WTC11 (cell line): ENCODE results near the gene CBFA2T2. TPM values are rescaled to one million over a fixed set of nuclear protein-coding genes. Genes with fewer than 3 reads are reported as not detected.

ENCODE experiments used
- ATAC-seq: fragments of 200-7000 bp; cut with Tn5 transposase; 2 replicates; pipeline ENCODE4 v1.10.0; 2021; ENCODE audit warnings: mild to moderate bottlenecking, moderate library complexity
- CTCF ChIA-PET: fragments of 300-600 bp; sonication (Branson Sonifier 250); formaldehyde crosslinking; loops from one replicate; lab custom pipeline; 2021; ENCODE audit warnings: antibody characterized with exemption; lab: Charles Lee
- POLR2A ChIA-PET: fragments of 350-600 bp; sonication (Branson Sonifier 250); formaldehyde crosslinking; loops from one replicate; lab custom pipeline; 2021; ENCODE audit warnings: antibody characterized with exemption; lab: Charles Lee
- DNase-seq: peaks from one replicate; pipeline ENCODE4 v3.0.0; 2021; ENCODE audit warnings: low spot score
- H3K27ac Mint-ChIP-seq: 2 replicates; pipeline ENCODE4 v1.8.0; 2021; ENCODE audit warnings: mixed read lengths
- H3K27me3 Mint-ChIP-seq: 2 replicates; pipeline ENCODE4 v1.8.0; 2021; ENCODE audit warnings: low read depth, mild to moderate bottlenecking, moderate library complexity, mixed read lengths
- H3K36me3 Mint-ChIP-seq: 2 replicates; pipeline ENCODE4 v1.8.0; 2021; ENCODE audit warnings: mixed read lengths
- H3K4me1 Mint-ChIP-seq: 2 replicates; pipeline ENCODE4 v1.8.0; 2022; ENCODE audit warnings: mixed read lengths
- H3K4me3 Mint-ChIP-seq: 2 replicates; pipeline ENCODE4 v1.8.0; 2021; ENCODE audit warnings: mild to moderate bottlenecking, moderate library complexity, mixed read lengths
- H3K9me3 Mint-ChIP-seq: 2 replicates; pipeline ENCODE4 v1.8.0; 2021; ENCODE audit warnings: mixed read lengths
- ATF1 ChIP-seq: sonication (generic); formaldehyde crosslinking; IDR thresholded peaks from 2 replicates; pipeline ENCODE4 v1.8.1; 2023; ENCODE audit warnings: mild to moderate bottlenecking, moderate library complexity, missing genetic modification reagents
- CBFB ChIP-seq: sonication (generic); formaldehyde crosslinking; IDR thresholded peaks from 2 replicates; pipeline ENCODE4 v1.8.1; 2022; ENCODE audit warnings: mild to moderate bottlenecking, low read depth, missing genetic modification reagents
- GTF2I ChIP-seq: fragments of 250-450 bp; sonication (Bioruptor Pico); conservative IDR thresholded peaks from 2 replicates; pipeline ENCODE4 v1.4.0; 2021; ENCODE audit warnings: mild to moderate bottlenecking
- JAZF1 ChIP-seq: fragments of 250-450 bp; sonication (Bioruptor Pico); IDR thresholded peaks from 2 replicates; pipeline ENCODE4 v1.9.0; 2021; ENCODE audit warnings: moderate library complexity, mild to moderate bottlenecking, inconsistent platforms
- NR3C1 ChIP-seq: sonication (generic); formaldehyde crosslinking; conservative IDR thresholded peaks from 2 replicates; pipeline ENCODE4 v1.8.1; 2023; ENCODE audit warnings: low read depth, mild to moderate bottlenecking, missing genetic modification reagents
- PRRX2 ChIP-seq: fragments of 250-450 bp; sonication (Bioruptor Pico); IDR thresholded peaks from 2 replicates; pipeline ENCODE4 v1.8.0; 2021; ENCODE audit warnings: mild to moderate bottlenecking
- SMAD3 ChIP-seq: sonication (generic); formaldehyde crosslinking; IDR thresholded peaks from 2 replicates; pipeline ENCODE4 v1.8.0; 2022; ENCODE audit warnings: missing genetic modification reagents, mild to moderate bottlenecking, borderline replicate concordance
- SOX15 ChIP-seq: fragments of 250-450 bp; sonication (Bioruptor Pico); IDR thresholded peaks from 2 replicates; pipeline ENCODE4 v1.9.0; 2021; ENCODE audit warnings: mild to moderate bottlenecking
- SP1 ChIP-seq: sonication (generic); formaldehyde crosslinking; conservative IDR thresholded peaks from 2 replicates; pipeline ENCODE4 v1.8.1; 2022; ENCODE audit warnings: missing genetic modification reagents
- TEAD1 ChIP-seq: sonication (generic); formaldehyde crosslinking; IDR thresholded peaks from 2 replicates; pipeline ENCODE4 v1.8.0; 2022; ENCODE audit warnings: mild to moderate bottlenecking, missing genetic modification reagents
- TP53 ChIP-seq: sonication (generic); formaldehyde crosslinking; IDR thresholded peaks from 2 replicates; pipeline ENCODE4 v1.8.1; 2023; ENCODE audit warnings: mild to moderate bottlenecking, missing genetic modification reagents
- ZBTB21 ChIP-seq: sonication (generic); formaldehyde crosslinking; IDR thresholded peaks from 2 replicates; pipeline ENCODE4 v1.8.1; 2023; ENCODE audit warnings: mild to moderate bottlenecking, missing genetic modification reagents, borderline replicate concordance
- ZNF138 ChIP-seq: sonication (generic); formaldehyde crosslinking; conservative IDR thresholded peaks from 2 replicates; pipeline ENCODE4 v1.8.1; 2022; ENCODE audit warnings: mild to moderate bottlenecking, moderate library complexity, missing genetic modification reagents
- ZNF219 ChIP-seq: sonication (generic); formaldehyde crosslinking; IDR thresholded peaks from 2 replicates; pipeline ENCODE4 v1.8.0; 2023; ENCODE audit warnings: missing genetic modification reagents, mild to moderate bottlenecking, borderline replicate concordance
- ZNF671 ChIP-seq: fragments of 250-450 bp; sonication (Bioruptor Pico); IDR thresholded peaks from 2 replicates; pipeline ENCODE4 v1.8.0; 2021; ENCODE audit warnings: mild to moderate bottlenecking
- total RNA-seq: library from RNA; stranded (reverse); gene quantifications from 3 replicates; pipeline ENCODE4 v1.2.3, GENCODE V29; 2021
- TF ChIP-seq, protein P1 (sequence below): sonication (generic); formaldehyde crosslinking; IDR thresholded peaks from 2 replicates; pipeline ENCODE4 v1.8.1; 2022; ENCODE audit warnings: mild to moderate bottlenecking, moderate library complexity, missing genetic modification reagents
- TF ChIP-seq, protein P2 (sequence below): sonication (generic); formaldehyde crosslinking; IDR thresholded peaks from 2 replicates; pipeline ENCODE4 v1.8.1; 2022; ENCODE audit warnings: missing genetic modification reagents, borderline replicate concordance
- TF ChIP-seq, protein P3 (sequence below): sonication (generic); formaldehyde crosslinking; IDR thresholded peaks from 2 replicates; pipeline ENCODE4 v1.8.0; 2022; ENCODE audit warnings: mild to moderate bottlenecking, missing genetic modification reagents
- TF ChIP-seq, protein P4 (sequence below): sonication (generic); formaldehyde crosslinking; IDR thresholded peaks from 2 replicates; pipeline ENCODE4 v1.8.0; 2022; ENCODE audit warnings: mild to moderate bottlenecking, missing genetic modification reagents
- TF ChIP-seq, protein P5 (sequence below): sonication (generic); formaldehyde crosslinking; IDR thresholded peaks from 2 replicates; pipeline ENCODE4 v1.8.0; 2022; ENCODE audit warnings: mild to moderate bottlenecking, missing genetic modification reagents
- TF ChIP-seq, protein P6 (sequence below): sonication (generic); formaldehyde crosslinking; IDR thresholded peaks from 2 replicates; pipeline ENCODE4 v1.8.1; 2023; ENCODE audit warnings: mild to moderate bottlenecking, missing genetic modification reagents, borderline replicate concordance
- TF ChIP-seq, protein P7 (sequence below): sonication (generic); formaldehyde crosslinking; IDR thresholded peaks from 2 replicates; pipeline ENCODE4 v1.8.0; 2023; ENCODE audit warnings: missing genetic modification reagents

The CBFA2T2 gene
- total RNA-seq, 1 experiment from 2014 or later = 22.1 TPM

DNA sequence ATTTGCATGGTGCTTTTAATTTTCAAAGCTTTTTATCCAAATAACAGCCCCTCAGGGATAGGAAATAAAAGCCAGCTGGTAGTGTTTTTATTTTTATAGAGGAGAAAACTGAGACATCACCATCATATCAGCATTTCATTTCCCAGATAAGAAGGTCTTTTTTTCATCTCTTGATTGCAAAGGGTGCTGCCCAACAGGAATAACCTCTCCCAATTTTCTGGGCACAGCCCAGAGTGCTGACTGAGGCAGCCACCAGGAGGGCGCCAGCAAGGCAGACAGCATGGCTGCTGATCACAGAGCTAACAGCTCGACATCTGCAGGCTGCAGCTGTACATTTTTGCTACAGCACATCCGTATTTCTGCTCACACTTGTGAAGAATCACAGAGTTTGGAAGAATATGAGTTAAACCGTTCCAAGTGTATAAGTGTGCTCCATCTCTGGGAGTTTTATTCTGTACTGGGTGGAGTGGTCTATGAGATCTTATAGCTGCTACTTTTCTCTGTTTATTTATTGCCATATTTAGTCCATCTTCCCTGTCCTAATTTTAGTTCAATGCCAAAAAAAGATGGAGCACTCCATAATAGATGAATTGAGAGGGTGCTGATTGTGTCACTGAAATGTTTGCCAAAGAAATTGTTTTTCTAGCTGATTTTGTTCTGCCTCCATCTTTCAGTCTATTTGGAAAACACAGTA is 86.7 kb downstream of the CBFA2T2 start:
- no peak overlapping the region for H3K27ac Mint-ChIP-seq
- CTCF ChIA-PET = interaction anchor here (0.6 to 1.9 kb wide), 12 partner anchors 8 to 133 kb away, joined by 3 to 9 read pairs (median 4); partner anchors contain the start of gene SNTA1
- no peak for TF ChIP-seq TP53
- TF ChIP-seq ZNF138 (CRISPR knock-in tag) = no peak
- no peak for TF ChIP-seq CBFB (CRISPR knock-in tag)
- no peak for TF ChIP-seq ATF1 (CRISPR knock-in tag)
- TF ChIP-seq, protein P1, sequence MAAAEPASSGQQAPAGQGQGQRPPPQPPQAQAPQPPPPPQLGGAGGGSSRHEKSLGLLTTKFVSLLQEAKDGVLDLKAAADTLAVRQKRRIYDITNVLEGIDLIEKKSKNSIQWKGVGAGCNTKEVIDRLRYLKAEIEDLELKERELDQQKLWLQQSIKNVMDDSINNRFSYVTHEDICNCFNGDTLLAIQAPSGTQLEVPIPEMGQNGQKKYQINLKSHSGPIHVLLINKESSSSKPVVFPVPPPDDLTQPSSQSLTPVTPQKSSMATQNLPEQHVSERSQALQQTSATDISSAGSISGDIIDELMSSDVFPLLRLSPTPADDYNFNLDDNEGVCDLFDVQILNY (CRISPR knock-in tag) = no peak
- no peak for TF ChIP-seq ZBTB21 (CRISPR knock-in tag)
- no peak for TF ChIP-seq ZNF671 (CRISPR knock-in tag)
- no peak for TF ChIP-seq SMAD3 (CRISPR knock-in tag)
- no peak for TF ChIP-seq JAZF1 (CRISPR knock-in tag)
- TF ChIP-seq, protein P2, sequence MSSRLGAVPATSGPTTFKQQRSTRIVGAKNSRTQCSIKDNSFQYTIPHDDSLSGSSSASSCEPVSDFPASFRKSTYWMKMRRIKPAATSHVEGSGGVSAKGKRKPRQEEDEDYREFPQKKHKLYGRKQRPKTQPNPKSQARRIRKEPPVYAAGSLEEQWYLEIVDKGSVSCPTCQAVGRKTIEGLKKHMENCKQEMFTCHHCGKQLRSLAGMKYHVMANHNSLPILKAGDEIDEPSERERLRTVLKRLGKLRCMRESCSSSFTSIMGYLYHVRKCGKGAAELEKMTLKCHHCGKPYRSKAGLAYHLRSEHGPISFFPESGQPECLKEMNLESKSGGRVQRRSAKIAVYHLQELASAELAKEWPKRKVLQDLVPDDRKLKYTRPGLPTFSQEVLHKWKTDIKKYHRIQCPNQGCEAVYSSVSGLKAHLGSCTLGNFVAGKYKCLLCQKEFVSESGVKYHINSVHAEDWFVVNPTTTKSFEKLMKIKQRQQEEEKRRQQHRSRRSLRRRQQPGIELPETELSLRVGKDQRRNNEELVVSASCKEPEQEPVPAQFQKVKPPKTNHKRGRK (CRISPR knock-in tag) = no peak
- TF ChIP-seq PRRX2 (CRISPR knock-in tag) = no peak
- no peak for TF ChIP-seq SP1 (CRISPR knock-in tag)
- TF ChIP-seq, protein P3, sequence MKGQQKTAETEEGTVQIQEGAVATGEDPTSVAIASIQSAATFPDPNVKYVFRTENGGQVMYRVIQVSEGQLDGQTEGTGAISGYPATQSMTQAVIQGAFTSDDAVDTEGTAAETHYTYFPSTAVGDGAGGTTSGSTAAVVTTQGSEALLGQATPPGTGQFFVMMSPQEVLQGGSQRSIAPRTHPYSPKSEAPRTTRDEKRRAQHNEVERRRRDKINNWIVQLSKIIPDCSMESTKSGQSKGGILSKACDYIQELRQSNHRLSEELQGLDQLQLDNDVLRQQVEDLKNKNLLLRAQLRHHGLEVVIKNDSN (CRISPR knock-in tag) = no peak
- TF ChIP-seq NR3C1 (CRISPR knock-in tag) = no peak
- TF ChIP-seq, protein P4, sequence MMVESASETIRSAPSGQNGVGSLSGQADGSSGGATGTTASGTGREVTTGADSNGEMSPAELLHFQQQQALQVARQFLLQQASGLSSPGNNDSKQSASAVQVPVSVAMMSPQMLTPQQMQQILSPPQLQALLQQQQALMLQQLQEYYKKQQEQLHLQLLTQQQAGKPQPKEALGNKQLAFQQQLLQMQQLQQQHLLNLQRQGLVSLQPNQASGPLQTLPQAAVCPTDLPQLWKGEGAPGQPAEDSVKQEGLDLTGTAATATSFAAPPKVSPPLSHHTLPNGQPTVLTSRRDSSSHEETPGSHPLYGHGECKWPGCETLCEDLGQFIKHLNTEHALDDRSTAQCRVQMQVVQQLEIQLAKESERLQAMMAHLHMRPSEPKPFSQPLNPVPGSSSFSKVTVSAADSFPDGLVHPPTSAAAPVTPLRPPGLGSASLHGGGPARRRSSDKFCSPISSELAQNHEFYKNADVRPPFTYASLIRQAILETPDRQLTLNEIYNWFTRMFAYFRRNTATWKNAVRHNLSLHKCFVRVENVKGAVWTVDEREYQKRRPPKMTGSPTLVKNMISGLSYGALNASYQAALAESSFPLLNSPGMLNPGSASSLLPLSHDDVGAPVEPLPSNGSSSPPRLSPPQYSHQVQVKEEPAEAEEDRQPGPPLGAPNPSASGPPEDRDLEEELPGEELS = no peak
- TF ChIP-seq ZNF219 (CRISPR knock-in tag) = no peak
- ATAC-seq (peak; percentile 69), DNase-seq (peak; percentile 24)
- POLR2A ChIA-PET = interaction anchor here (0.9 kb wide), 1 partner anchor 90 kb away, joined by 3 read pairs; the partner anchor contains the start of gene ACTL10
- H3K27me3 Mint-ChIP-seq = peaks cover 2% of the 10 kb centered on the region; the same call in 1 of the 2 replicates
- H3K36me3 Mint-ChIP-seq = peaks cover 8% of the 10 kb centered on the region
- peaks cover 14% of the 10 kb centered on the region for H3K4me1 Mint-ChIP-seq
- peaks cover 8% of the 10 kb centered on the region for H3K9me3 Mint-ChIP-seq
- H3K4me3 Mint-ChIP-seq = no peak overlapping the region

DNA sequence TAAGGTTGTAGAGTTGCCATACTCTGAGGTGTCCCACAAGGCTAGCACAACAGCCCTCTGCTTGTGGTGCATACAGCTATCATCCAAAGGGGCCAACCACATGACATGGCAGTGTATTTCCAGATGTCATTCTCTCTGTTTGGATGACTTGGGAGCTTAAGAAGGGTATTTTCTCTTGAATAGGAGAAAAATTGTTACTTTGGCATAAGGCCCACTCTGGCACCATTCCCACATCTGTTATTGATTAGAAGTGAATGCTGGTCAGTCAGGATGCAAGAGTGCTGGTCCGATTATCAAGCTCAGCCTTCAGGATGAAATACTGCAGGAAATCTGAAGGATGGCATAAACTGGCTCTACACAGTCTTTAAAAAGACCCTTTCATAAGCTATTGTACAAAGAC is 88.6 kb downstream of the CBFA2T2 start:
- Mint-ChIP-seq H3K4me3 (no peak overlapping the region), H3K4me1 (peaks cover 9% of the 10 kb centered on the region), H3K36me3 (no peaks in the 10 kb centered on the region), H3K9me3 (no peaks in the 10 kb centered on the region), H3K27me3 (no peaks in the 10 kb centered on the region), H3K27ac (no peak overlapping the region)
- ChIA-PET POLR2A (no interaction called here), CTCF (interaction anchor here (0.6 to 1.1 kb wide), 2 partner anchors 75 to 198 kb away, joined by 3 read pairs; no protein-coding TSS in a partner anchor)
- ATAC-seq = no peak
- no peak for DNase-seq
- TF ChIP-seq, protein P5, sequence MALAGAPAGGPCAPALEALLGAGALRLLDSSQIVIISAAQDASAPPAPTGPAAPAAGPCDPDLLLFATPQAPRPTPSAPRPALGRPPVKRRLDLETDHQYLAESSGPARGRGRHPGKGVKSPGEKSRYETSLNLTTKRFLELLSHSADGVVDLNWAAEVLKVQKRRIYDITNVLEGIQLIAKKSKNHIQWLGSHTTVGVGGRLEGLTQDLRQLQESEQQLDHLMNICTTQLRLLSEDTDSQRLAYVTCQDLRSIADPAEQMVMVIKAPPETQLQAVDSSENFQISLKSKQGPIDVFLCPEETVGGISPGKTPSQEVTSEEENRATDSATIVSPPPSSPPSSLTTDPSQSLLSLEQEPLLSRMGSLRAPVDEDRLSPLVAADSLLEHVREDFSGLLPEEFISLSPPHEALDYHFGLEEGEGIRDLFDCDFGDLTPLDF (CRISPR knock-in tag) = no peak
- TF ChIP-seq TEAD1 (CRISPR knock-in tag) = no peak
- TF ChIP-seq, protein P4 = no peak
- TF ChIP-seq, protein P6, sequence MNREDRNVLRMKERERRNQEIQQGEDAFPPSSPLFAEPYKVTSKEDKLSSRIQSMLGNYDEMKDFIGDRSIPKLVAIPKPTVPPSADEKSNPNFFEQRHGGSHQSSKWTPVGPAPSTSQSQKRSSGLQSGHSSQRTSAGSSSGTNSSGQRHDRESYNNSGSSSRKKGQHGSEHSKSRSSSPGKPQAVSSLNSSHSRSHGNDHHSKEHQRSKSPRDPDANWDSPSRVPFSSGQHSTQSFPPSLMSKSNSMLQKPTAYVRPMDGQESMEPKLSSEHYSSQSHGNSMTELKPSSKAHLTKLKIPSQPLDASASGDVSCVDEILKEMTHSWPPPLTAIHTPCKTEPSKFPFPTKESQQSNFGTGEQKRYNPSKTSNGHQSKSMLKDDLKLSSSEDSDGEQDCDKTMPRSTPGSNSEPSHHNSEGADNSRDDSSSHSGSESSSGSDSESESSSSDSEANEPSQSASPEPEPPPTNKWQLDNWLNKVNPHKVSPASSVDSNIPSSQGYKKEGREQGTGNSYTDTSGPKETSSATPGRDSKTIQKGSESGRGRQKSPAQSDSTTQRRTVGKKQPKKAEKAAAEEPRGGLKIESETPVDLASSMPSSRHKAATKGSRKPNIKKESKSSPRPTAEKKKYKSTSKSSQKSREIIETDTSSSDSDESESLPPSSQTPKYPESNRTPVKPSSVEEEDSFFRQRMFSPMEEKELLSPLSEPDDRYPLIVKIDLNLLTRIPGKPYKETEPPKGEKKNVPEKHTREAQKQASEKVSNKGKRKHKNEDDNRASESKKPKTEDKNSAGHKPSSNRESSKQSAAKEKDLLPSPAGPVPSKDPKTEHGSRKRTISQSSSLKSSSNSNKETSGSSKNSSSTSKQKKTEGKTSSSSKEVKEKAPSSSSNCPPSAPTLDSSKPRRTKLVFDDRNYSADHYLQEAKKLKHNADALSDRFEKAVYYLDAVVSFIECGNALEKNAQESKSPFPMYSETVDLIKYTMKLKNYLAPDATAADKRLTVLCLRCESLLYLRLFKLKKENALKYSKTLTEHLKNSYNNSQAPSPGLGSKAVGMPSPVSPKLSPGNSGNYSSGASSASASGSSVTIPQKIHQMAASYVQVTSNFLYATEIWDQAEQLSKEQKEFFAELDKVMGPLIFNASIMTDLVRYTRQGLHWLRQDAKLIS (CRISPR knock-in tag) = no peak
- TF ChIP-seq, protein P7, sequence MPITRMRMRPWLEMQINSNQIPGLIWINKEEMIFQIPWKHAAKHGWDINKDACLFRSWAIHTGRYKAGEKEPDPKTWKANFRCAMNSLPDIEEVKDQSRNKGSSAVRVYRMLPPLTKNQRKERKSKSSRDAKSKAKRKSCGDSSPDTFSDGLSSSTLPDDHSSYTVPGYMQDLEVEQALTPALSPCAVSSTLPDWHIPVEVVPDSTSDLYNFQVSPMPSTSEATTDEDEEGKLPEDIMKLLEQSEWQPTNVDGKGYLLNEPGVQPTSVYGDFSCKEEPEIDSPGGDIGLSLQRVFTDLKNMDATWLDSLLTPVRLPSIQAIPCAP (CRISPR knock-in tag) = no peak
- no peak for TF ChIP-seq SOX15 (CRISPR knock-in tag)
- no peak for TF ChIP-seq GTF2I (CRISPR knock-in tag)
